IMR-90 (cell line): Measurements from ENCODE around the gene TMEM135. TPM values are rescaled to one million over a fixed set of nuclear protein-coding genes. Genes with fewer than 3 reads are reported as not detected.

ENCODE experiments used
- ATAC-seq: fragments of 200-7000 bp; cut with Tn5 transposase; 2 replicates; pipeline ENCODE4 v1.9.1; 2020; ENCODE audit warnings: low read depth, mild to moderate bottlenecking, moderate library complexity
- BruUV-seq: library from RNA; stranded (reverse); fragments of 400-500 nt; replicated peaks from 2 replicates; lab custom pipeline; 2021; lab: Mats Ljungman, UMichigan
- CTCF ChIA-PET: fragments of 300-600 bp; formaldehyde crosslinking; extraction: SDS; loops from one replicate; lab custom pipeline; 2021; ENCODE audit warnings: antibody characterized with exemption; lab: Yijun Ruan, JAX
- POLR2A ChIA-PET: fragments of 300-600 bp; sonication (Branson Sonifier 250); formaldehyde crosslinking; loops from one replicate; lab custom pipeline; 2022; ENCODE audit warnings: antibody characterized with exemption; ENCODE audit not compliant: unreplicated experiment; lab: Charles Lee
- DNase-seq: peaks from one replicate; pipeline ENCODE4 v3.0.0; 2013
- H2AFZ ChIP-seq: replicated peaks from 2 replicates; pipeline ENCODE3; 2013; ENCODE audit warnings: low read length, mild to moderate bottlenecking; ENCODE audit not compliant: poor library complexity
- H2AK5ac ChIP-seq: 2 replicates; pipeline ENCODE4 v1.6.1; 2013; ENCODE audit warnings: low read depth, low read length, inconsistent platforms
- H2AK9ac ChIP-seq: replicated peaks from 2 replicates; pipeline ENCODE3; 2013; ENCODE audit warnings: mild to moderate bottlenecking, low read depth, low read length, moderate library complexity; ENCODE audit not compliant: poor library complexity
- H2BK120ac ChIP-seq: 2 replicates; pipeline ENCODE4 v1.6.1; 2013; ENCODE audit warnings: low read depth, low read length, inconsistent platforms
- H2BK15ac ChIP-seq: 3 replicates; pipeline ENCODE4 v1.6.1; 2013; ENCODE audit warnings: low read depth, low read length, inconsistent platforms
- H2BK20ac ChIP-seq: 2 replicates; pipeline ENCODE4 v1.6.1; 2013; ENCODE audit warnings: low read depth, mild to moderate bottlenecking, inconsistent platforms, low read length, moderate library complexity
- H2BK5ac ChIP-seq: 2 replicates; pipeline ENCODE4 v1.6.1; 2013; ENCODE audit warnings: mild to moderate bottlenecking, low read depth, low read length, inconsistent platforms; ENCODE audit not compliant: poor library complexity, severe bottlenecking
- H3K14ac ChIP-seq: replicated peaks from 2 replicates; pipeline ENCODE4 v1.6.1; 2013; ENCODE audit warnings: low read depth, low read length, inconsistent platforms
- H3K18ac ChIP-seq: 2 replicates; pipeline ENCODE4 v1.6.1; 2013; ENCODE audit warnings: low read depth, low read length, control low read depth
- H3K23ac ChIP-seq: 2 replicates; pipeline ENCODE4 v1.6.1; 2013; ENCODE audit warnings: low read depth, low read length, inconsistent platforms
- H3K27ac ChIP-seq: 2 replicates; pipeline ENCODE4 v1.5.1; 2013; ENCODE audit warnings: mild to moderate bottlenecking, control low read depth, low read length; ENCODE audit not compliant: insufficient read depth
- H3K27me3 ChIP-seq: 2 replicates; pipeline ENCODE4 v1.6.1; 2013; ENCODE audit warnings: low read length; ENCODE audit not compliant: control insufficient read depth, insufficient read depth
- H3K36me3 ChIP-seq: 2 replicates; pipeline ENCODE4 v1.6.1; 2013; ENCODE audit warnings: low read length, mixed read lengths; ENCODE audit not compliant: control insufficient read depth, insufficient read depth
- H3K4ac ChIP-seq: 2 replicates; pipeline ENCODE4 v1.6.1; 2013; ENCODE audit warnings: low read depth, low read length, inconsistent platforms
- H3K4me1 ChIP-seq: 2 replicates; pipeline ENCODE4 v1.6.1; 2013; ENCODE audit warnings: low read length, mixed read lengths; ENCODE audit not compliant: control insufficient read depth, insufficient read depth
- H3K4me2 ChIP-seq: 2 replicates; pipeline ENCODE4 v1.6.1; 2013; ENCODE audit warnings: low read depth, mild to moderate bottlenecking, control low read depth, low read length, moderate library complexity
- H3K4me3 ChIP-seq: 2 replicates; pipeline ENCODE4 v1.5.1; 2013; ENCODE audit warnings: low read depth, mild to moderate bottlenecking, control low read depth, low read length, moderate library complexity; ENCODE audit not compliant: insufficient read depth
- H3K56ac ChIP-seq: 2 replicates; pipeline ENCODE4 v1.6.1; 2013; ENCODE audit warnings: low read length, inconsistent platforms; ENCODE audit not compliant: insufficient read depth; ENCODE audit errors: extremely low read depth
- H3K79me1 ChIP-seq, 2 experiments: 2 replicates each; pipeline ENCODE4 v1.6.1; 2013; ENCODE audit warnings: low read length in 2 of 2, inconsistent platforms in 1 of 2, low read depth in 1 of 2
- H3K9ac ChIP-seq: 2 replicates; pipeline ENCODE4 v1.6.1; 2013; ENCODE audit warnings: low read depth, low read length, control low read depth
- H3K9me1 ChIP-seq: 2 replicates; pipeline ENCODE4 v1.6.1; 2013; ENCODE audit warnings: low read length, inconsistent platforms; ENCODE audit not compliant: insufficient read depth
- H3K9me3 ChIP-seq: 2 replicates; pipeline ENCODE4 v1.6.1; 2013; ENCODE audit warnings: low read length; ENCODE audit not compliant: control insufficient read depth, insufficient read depth
- H4K20me1 ChIP-seq: 2 replicates; pipeline ENCODE4 v1.6.1; 2013; ENCODE audit warnings: low read length, inconsistent platforms; ENCODE audit not compliant: insufficient read depth
- H4K5ac ChIP-seq: 2 replicates; pipeline ENCODE4 v1.6.1; 2013; ENCODE audit warnings: mild to moderate bottlenecking, low read depth, low read length, control low read depth
- H4K8ac ChIP-seq, 2 experiments: 2 replicates each; pipeline ENCODE4 v1.6.1; 2013; ENCODE audit warnings: low read depth in 2 of 2, low read length in 2 of 2, control low read depth in 1 of 2, inconsistent platforms in 1 of 2
- H4K91ac ChIP-seq: 2 replicates; pipeline ENCODE4 v1.6.1; 2013; ENCODE audit warnings: low read depth, low read length, inconsistent platforms; ENCODE audit not compliant: insufficient read depth
- CEBPB ChIP-seq: IDR thresholded peaks from 2 replicates; pipeline ENCODE4 v1.6.1; 2012; ENCODE audit warnings: low read depth, low read length, improper control_type of control experiment
- CHD1 ChIP-seq: IDR thresholded peaks from 2 replicates; pipeline ENCODE4 v1.6.1; 2012; ENCODE audit warnings: low read depth, low read length, improper control_type of control experiment
- FOS ChIP-seq: fragments of 150-350 bp; IDR thresholded peaks from 2 replicates; pipeline ENCODE4 v1.6.1; 2016; ENCODE audit warnings: low read depth, low read length
- MAFK ChIP-seq: IDR thresholded peaks from 2 replicates; pipeline ENCODE4 v1.6.1; 2012; ENCODE audit warnings: low read depth, low read length, improper control_type of control experiment
- MXI1 ChIP-seq: IDR thresholded peaks from 2 replicates; pipeline ENCODE4 v1.6.1; 2012; ENCODE audit warnings: low read depth, mild to moderate bottlenecking, low read length, moderate library complexity, borderline replicate concordance
- NFE2L2 ChIP-seq: fragments of 150-350 bp; IDR thresholded peaks from 2 replicates; pipeline ENCODE4 v1.6.1; 2016; ENCODE audit warnings: low read depth, mild to moderate bottlenecking, low read length
- POLR2A ChIP-seq: IDR thresholded peaks from 2 replicates; pipeline ENCODE4 v1.6.1; 2012; ENCODE audit warnings: mild to moderate bottlenecking, low read depth, low read length
- RAD21 ChIP-seq: IDR thresholded peaks from 2 replicates; pipeline ENCODE4 v1.6.1; 2012; ENCODE audit warnings: low read length, improper control_type of control experiment
- RCOR1 ChIP-seq: IDR thresholded peaks from 2 replicates; pipeline ENCODE4 v1.6.1; 2012; ENCODE audit warnings: mild to moderate bottlenecking, low read length, improper control_type of control experiment; ENCODE audit not compliant: insufficient replicate concordance
- RFX5 ChIP-seq: IDR thresholded peaks from 2 replicates; pipeline ENCODE4 v1.8.0; 2012; ENCODE audit warnings: low read depth, mild to moderate bottlenecking, low read length, moderate library complexity
- SMC3 ChIP-seq: fragments of 150-350 bp; IDR thresholded peaks from 2 replicates; pipeline ENCODE4 v1.6.1; 2016; ENCODE audit warnings: low read depth, mild to moderate bottlenecking, antibody characterized with exemption, low read length, moderate library complexity
- WGBS, 2 experiments: methylation state at CpG; one replicate each; pipeline versions ENCODE4 v1.1.5 to v1.1.7; 2013; ENCODE audit warnings: missing lambda C conversion rate in 2 of 2; ENCODE audit not compliant: insufficient read length in 1 of 2; ENCODE audit errors: extremely low coverage in 2 of 2; 5-methylcytosine and 5-hydroxymethylcytosine counted together
- dilution Hi-C: fragments of 300-500 bp; cut with HindIII; formaldehyde crosslinking; loops from one replicate; pipeline ENCODE4 v1.14.3; 2018; ENCODE audit warnings: low sequenced_read_pairs; ENCODE audit not compliant: unreplicated experiment
- in situ Hi-C: fragments of 300-500 bp; cut with MboI; formaldehyde crosslinking; loops from 3 replicates; pipeline ENCODE4 v1.14.3; 2019; ENCODE audit warnings: low sequenced_read_pairs, inconsistent platforms, mixed read lengths
- intact Hi-C: fragments of 100-400 bp; cut with micrococcal nuclease; formaldehyde crosslinking; loops from 2 replicates; pipeline ENCODE4 v1.10.0; 2022
- polyA plus RNA-seq, 3 experiments: library from polyadenylated mRNA; depleted of rRNA; stranded (reverse); fragments of >200 nt; gene quantifications; 2 replicates each; pipeline ENCODE4 v1.2.3, GENCODE V29; 2012; ENCODE audit warnings: low replicate concordance in 1 of 3
- total RNA-seq: library from RNA; depleted of rRNA; stranded (reverse); fragments of >200 nt; gene quantifications from 2 replicates; pipeline ENCODE4 v1.2.3, GENCODE V29; 2012
- TF ChIP-seq, protein P1 (sequence below): fragments of 150-350 bp; IDR thresholded peaks from 2 replicates; pipeline ENCODE4 v1.6.1; 2016; ENCODE audit warnings: low read depth, mild to moderate bottlenecking, low read length, moderate library complexity, borderline replicate concordance
- TF ChIP-seq, protein P2 (sequence below): fragments of 150-350 bp; IDR thresholded peaks from 2 replicates; pipeline ENCODE4 v1.6.1; 2017; ENCODE audit warnings: mild to moderate bottlenecking, antibody characterized with exemption, low read length, low read depth
- TF ChIP-seq, protein P3 (sequence below): conservative IDR thresholded peaks from 2 replicates; pipeline ENCODE4 v1.5.1; 2012; ENCODE audit warnings: mild to moderate bottlenecking, low read depth, low read length, improper control_type of control experiment

TMEM135 gene
- total and polyA plus RNA-seq, 2 of the 4 experiments (the other 2 are of a cell fraction): 3.9 to 5.9 TPM

DNA sequence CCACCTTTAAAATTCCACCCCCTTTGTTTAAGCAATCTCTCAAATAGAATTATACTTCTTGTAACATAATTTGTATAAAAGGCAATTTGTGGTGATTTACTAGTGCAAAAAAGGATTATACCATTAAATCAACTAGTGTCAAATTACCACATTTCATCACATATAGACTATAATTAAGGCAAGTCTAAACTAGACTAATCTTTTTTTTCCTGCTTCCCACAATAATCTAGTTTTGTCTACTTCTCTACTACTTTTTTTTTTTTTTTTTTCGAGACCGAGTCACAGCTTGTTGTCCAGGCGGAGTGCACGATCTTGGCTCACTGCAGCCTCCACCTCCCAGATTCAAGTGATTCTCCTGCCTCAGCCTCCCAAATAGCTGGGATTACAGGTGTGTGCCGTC, 46.4 kb upstream of the TMEM135 start:
- Histone ChIP-seq H2AK5ac (no peak overlapping the region), H2AFZ (no peak overlapping the region), H4K91ac (no peak overlapping the region), H3K9me3 (no peaks in the 10 kb centered on the region), H2BK15ac (no peak overlapping the region), H3K27me3 (no peaks in the 10 kb centered on the region; the same call in 1 of the 2 replicates), H3K4ac (no peak overlapping the region), H3K56ac (no peak overlapping the region), H3K4me3 (no peak overlapping the region), H2AK9ac (no peak overlapping the region), H3K18ac (no peak overlapping the region), H3K79me1 (no peaks in the 10 kb centered on the region), H2BK5ac (no peak overlapping the region), H3K4me2 (no peak overlapping the region), H4K20me1 (no peaks in the 10 kb centered on the region), H3K23ac (no peak overlapping the region), H3K14ac (no peak overlapping the region), H2BK120ac (no peak overlapping the region), H3K9ac (no peak overlapping the region), H3K4me1 (peaks cover 6% of the 10 kb centered on the region), H4K8ac (no peak overlapping the region), H2BK20ac (no peak overlapping the region), H4K5ac (no peak overlapping the region), H3K9me1 (no peaks in the 10 kb centered on the region), H3K27ac (no peak overlapping the region), H3K36me3 (no peaks in the 10 kb centered on the region)
- ChIA-PET POLR2A (no interaction called here), CTCF (no interaction called here)
- ATAC-seq (no peak), DNase-seq (no peak)
- no TSS peak for BruUV-seq
- in situ Hi-C loops (no loop called here), dilution Hi-C loops (no loop called here), intact Hi-C loops (no loop called here)
- TF ChIP-seq MAFK (no peak), RCOR1 (no peak), POLR2A (no peak), NFE2L2 (no peak), RFX5 (no peak), RAD21 (no peak), SMC3 (no peak), FOS (no peak), CHD1 (no peak), CEBPB (no peak), MXI1 (no peak)
- TF ChIP-seq, protein P1, sequence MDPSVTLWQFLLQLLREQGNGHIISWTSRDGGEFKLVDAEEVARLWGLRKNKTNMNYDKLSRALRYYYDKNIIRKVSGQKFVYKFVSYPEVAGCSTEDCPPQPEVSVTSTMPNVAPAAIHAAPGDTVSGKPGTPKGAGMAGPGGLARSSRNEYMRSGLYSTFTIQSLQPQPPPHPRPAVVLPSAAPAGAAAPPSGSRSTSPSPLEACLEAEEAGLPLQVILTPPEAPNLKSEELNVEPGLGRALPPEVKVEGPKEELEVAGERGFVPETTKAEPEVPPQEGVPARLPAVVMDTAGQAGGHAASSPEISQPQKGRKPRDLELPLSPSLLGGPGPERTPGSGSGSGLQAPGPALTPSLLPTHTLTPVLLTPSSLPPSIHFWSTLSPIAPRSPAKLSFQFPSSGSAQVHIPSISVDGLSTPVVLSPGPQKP: no peak
- TF ChIP-seq, protein P2, sequence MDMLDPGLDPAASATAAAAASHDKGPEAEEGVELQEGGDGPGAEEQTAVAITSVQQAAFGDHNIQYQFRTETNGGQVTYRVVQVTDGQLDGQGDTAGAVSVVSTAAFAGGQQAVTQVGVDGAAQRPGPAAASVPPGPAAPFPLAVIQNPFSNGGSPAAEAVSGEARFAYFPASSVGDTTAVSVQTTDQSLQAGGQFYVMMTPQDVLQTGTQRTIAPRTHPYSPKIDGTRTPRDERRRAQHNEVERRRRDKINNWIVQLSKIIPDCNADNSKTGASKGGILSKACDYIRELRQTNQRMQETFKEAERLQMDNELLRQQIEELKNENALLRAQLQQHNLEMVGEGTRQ: no peak
- TF ChIP-seq, protein P3, sequence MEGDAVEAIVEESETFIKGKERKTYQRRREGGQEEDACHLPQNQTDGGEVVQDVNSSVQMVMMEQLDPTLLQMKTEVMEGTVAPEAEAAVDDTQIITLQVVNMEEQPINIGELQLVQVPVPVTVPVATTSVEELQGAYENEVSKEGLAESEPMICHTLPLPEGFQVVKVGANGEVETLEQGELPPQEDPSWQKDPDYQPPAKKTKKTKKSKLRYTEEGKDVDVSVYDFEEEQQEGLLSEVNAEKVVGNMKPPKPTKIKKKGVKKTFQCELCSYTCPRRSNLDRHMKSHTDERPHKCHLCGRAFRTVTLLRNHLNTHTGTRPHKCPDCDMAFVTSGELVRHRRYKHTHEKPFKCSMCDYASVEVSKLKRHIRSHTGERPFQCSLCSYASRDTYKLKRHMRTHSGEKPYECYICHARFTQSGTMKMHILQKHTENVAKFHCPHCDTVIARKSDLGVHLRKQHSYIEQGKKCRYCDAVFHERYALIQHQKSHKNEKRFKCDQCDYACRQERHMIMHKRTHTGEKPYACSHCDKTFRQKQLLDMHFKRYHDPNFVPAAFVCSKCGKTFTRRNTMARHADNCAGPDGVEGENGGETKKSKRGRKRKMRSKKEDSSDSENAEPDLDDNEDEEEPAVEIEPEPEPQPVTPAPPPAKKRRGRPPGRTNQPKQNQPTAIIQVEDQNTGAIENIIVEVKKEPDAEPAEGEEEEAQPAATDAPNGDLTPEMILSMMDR: no peak
- WGBS, 2 experiments: no CpG with 5 or more reads among the region's 5 CpGs
